AML-193 (cell line): ENCODE data around the gene ELMOD2.
"Not testable (repeated sequence)": the region's sequence is repeated elsewhere in the genome, so short reads cannot be mapped to it uniquely, and the experiment has no call there.

Experiments used
- DNase-seq, 2 experiments: peaks; one replicate each; lab custom pipeline; 2025; lab: John Stamatoyannopoulos, UW

Gene ELMOD2, protein sequence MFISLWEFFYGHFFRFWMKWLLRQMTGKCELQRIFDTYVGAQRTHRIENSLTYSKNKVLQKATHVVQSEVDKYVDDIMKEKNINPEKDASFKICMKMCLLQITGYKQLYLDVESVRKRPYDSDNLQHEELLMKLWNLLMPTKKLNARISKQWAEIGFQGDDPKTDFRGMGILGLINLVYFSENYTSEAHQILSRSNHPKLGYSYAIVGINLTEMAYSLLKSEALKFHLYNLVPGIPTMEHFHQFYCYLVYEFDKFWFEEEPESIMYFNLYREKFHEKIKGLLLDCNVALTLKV

DNA sequence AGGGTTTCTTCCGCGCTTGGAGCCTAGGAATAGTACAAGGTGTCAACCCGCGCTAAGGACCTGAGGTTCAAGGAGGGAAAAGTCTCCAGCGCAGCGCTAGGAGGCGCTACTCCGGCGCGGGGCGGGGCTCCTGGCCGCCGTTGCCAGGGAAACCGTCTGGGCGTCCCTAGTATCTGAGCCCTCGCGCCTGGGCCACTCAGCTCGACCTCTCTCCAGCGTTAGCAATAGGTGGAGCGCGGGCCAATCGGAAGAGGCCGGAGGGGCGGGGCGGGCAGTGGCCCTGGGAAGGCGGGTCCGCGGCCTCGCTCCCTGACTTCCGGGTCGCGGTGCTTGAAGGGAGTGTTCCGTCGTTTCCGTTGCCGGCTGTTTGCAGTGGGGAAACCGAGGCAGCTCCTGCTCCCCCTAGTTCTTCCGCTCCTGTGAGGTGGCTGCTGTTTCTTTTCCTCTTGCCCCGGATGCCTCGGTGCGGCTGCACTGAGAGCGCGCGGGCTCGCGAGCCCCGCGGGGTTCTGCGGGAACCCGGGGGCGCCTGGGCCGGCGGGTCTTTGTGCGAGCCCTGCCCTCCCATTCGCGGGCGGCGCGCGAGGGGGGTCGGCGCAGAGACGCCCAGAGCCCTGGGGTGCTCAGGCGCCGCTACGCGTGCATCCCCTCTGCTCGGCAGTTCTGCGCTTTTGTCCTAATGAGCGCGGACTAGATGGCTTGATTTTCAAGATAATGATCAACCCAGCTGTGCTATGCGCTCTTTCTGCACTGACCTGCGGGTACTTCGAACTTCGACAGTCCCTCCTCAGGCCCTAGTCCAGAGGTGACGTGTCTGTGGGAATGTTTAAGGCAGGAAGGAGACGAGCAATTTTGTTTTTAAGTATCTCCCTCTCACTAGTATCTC lies at the start of gene ELMOD2:
ELMOD2 (plus strand) TSS at position 312 of the 886 bp plus-strand sequence. CDS start 1,261 bp downstream, outside the sequence.
- DNase-seq: peak; percentile 95 to 96

DNA sequence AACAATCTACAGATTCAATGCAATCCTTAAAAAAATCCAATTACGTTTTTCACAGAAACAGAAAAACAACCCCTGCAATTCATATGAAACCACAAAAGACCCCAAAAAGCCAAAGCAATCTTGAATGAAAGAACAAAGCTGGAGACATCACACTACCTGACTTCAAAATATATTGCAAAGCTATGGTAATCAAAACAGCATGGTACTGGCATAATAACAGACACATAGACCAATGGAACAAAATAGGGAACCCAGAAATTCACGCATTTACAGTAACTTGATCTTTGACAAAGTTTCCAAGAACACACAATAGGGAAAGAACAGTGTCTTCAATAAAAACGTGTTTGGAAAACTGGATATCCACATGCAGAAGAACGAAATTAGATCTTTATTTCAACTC lies 40.5 kb upstream of the ELMOD2 start:
- DNase-seq: no peak

DNA sequence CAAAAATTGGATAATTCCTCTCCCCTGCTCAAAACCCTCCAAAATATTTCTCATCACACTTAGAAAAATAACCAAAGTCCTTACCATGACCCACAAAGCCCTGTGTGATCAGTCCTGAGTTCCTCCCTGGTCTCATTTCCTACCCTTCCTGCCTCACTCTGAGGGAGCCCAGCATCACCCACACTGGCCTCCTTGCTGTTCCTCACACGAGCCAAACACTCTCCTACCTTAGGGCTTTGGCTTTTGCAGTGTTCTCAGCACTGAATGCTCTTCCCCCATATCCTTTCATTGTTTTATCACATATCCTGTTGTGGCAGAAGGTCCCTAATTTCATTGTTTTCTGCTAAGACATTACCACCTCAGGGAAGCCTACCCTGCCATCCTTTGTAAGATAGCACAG lies 38.0 kb upstream of the ELMOD2 start:
- DNase-seq: no peak

DNA sequence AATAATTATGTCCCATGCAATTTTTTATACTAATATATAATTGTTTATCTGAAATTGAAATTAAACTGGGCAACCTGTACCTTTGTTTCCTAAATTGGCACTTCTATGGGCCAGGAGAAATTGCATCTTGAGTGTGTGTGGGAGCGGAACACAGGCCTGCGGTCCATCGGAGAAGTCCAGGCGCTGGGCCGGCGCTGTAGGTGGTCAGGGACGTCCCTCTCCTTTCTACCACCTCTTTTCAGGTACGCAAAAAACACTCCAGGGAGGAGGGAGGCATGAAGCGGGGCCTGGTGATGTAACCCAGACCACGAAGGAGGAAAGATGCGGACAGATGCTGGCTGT lies 26.6 kb upstream of the ELMOD2 start:
- DNase-seq: no peak

DNA sequence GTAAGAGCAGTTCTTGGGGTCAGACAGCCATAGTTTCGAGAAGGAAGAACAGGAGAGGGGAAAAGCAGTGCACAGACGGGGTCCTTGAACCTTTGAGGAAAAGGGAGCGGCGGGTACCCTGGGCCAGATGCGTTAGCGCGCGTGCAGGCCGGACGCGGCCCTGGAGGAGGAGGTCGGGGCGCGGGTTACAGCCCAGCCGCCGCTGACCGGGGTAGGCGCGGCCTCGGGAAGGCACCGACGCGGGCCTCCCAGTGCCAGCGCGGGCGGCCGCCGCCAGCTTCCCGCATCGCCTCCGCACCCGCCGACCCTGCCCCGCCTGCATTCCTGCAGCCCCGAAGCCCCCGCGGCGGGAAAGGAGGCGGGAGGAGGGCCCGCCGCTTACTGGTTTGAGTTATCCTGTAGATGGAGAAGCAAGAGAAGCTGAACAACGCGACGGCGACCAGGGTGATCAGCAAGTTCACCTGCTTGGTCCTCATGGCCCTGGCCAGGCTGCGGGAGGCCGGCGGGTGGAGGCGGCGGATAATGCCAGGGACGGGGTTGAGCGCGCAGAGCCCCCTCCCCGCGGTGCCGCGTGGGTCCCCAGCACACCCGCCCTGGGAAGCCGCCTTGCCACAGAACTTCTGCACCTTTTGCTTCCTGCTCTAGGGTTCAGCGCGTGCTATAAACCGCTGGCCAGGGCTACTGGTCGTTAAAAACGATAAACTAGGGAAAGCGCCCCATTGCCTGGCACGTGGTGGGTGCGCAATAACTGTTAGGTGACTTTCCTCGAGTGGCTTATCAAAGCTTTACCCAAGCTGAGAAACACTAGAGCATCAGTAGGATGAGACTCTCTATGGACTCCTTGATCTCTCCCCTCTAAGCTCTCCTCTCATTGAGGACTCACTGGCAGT lies 26.0 kb upstream of the ELMOD2 start, which contains the start of gene MGAT4D:
MGAT4D (minus strand) TSS at position 547 of the 890 bp plus-strand sequence; CDS start at position 476, 71 bp downstream.
- DNase-seq: no peak

DNA sequence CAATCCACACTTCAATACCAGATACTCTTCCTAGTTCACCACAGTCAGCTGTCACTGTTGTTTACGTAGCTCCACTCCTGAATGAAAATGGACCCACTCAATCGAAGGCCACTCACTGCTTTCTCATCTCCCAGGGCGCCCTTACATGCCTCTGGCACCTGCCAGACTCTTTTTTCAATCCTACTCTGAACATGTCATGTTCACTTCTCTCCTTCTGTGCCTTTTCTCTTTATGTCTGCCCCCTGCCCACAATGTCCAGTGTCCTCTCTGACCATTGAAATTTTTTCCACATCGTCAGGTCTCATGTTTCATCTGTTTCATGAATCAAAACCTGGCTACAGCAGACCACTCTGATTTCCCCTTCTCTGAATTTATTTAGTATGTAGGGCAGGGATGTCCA lies 24.6 kb upstream of the ELMOD2 start:
- no peak for DNase-seq

DNA sequence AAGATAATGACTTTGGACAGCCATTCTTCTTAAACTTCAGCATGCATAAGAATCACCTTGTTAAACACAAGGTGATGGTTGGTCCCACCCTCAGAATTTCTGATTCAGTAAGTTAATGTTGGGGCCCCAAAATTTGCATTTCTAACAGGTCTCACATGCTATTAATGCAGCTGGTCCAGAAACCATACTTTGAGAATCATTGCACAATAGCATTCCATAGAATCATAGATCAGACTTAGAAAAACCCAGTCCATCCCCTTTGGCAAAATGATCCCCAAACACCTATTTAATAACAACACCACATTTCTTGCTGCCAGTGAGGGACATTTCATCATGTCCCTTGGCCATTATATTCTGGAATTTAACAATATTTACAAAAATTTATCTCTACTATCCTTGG lies 19.7 kb upstream of the ELMOD2 start:
- no peak for DNase-seq

DNA sequence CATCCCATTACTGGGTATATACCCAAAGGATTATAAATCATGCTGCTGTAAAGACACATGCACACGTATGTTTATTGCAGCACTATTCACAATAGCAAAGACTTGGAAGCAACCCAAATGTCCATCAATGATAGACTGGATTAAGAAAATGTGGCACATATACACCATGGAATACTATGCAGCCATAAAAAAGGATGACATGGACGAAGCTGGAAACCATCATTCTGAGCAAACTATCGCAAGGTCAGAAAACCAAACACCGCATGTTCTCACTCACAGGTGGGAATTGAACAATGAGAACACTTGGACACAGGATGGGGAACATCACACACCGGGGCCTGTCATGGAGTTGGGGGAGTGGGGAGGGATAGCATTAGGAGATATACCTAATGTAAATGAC lies 10.2 kb upstream of the ELMOD2 start:
- not testable (repeated sequence) for DNase-seq

DNA sequence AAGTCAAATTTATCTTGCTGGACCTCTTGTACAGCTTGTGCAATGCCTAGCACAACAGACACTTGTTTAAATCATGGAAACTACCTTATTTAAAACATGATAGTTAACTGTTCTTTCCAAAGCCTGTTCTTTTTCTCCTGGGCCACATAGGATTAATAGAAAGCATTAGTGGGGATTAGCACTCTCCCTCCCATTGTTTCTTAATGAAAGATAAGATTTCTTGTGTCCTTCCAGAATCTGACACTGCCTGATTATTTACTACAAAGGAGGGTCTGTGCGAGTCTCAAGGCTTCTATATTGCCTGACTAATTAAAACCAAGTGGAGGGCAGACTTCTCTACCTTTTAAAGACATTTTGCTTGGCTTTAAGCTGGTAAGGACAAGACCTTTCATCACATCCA lies 8.5 kb upstream of the ELMOD2 start:
- DNase-seq: no peak

DNA sequence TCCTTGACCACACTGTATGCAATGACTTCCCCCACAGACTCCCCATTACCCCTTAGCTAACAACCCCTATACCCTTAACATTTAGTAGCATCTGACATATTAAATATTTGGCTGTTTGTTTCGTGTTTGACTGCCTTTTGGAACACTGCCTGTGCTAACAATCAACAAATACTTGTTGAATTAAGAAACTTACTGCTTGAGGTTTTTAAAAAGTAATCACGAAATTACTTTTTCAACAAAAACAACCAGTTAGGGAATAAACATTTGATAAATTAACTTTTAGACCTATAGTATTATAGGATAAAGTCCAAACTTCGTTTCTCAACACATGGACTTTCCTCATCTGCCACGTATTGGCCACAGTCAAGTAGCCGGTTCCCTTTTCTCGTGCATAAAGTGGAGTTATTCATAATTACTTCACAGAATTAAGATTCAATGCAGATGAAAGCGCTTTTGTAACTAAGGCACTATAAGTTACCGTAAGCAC lies 555 bp upstream of the ELMOD2 start:
- DNase-seq: no peak

DNA sequence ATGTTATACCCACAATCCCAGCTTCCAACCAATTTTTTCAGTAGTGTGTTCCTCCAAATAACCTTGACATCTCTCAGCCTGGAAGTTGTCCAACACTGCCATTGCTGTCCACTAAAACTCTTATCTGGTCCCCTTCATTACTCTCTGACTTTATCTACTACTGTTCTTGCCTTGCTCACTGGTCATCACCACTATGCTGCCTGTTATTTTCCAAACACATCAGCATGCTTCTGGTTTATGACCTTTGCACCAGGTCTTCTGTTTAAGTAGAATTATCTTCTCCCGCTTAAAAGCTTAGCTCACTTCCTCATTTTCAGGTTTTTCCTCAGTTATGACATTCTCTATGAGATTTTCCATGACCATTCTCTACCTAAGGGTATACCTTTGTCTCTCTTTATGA lies 5.5 kb downstream of the ELMOD2 start:
- DNase-seq: no peak

DNA sequence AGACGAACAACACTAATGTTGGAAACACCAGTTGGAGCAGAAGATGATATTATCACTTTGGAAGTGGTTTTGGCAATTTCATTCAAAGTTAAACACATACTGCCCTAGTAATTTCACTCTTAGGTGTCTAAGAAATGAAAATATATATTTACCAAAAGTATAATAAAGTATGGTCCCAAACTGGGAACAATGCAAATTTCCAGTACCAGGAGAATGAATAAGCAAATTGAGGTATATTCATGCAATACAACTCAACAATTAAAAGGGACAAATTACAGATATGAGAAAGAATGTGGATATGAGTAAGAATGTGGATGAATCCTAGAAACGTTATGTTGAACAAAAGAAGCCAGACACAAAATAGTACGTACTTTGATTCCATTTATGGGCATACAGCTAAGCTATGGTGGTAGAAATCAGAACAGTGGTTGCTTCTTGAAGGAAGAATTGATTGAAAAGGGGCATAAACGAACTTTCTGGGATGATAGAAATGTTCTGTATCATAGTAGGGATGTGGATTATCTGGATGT lies 10.0 kb downstream of the ELMOD2 start:
- DNase-seq: no peak

DNA sequence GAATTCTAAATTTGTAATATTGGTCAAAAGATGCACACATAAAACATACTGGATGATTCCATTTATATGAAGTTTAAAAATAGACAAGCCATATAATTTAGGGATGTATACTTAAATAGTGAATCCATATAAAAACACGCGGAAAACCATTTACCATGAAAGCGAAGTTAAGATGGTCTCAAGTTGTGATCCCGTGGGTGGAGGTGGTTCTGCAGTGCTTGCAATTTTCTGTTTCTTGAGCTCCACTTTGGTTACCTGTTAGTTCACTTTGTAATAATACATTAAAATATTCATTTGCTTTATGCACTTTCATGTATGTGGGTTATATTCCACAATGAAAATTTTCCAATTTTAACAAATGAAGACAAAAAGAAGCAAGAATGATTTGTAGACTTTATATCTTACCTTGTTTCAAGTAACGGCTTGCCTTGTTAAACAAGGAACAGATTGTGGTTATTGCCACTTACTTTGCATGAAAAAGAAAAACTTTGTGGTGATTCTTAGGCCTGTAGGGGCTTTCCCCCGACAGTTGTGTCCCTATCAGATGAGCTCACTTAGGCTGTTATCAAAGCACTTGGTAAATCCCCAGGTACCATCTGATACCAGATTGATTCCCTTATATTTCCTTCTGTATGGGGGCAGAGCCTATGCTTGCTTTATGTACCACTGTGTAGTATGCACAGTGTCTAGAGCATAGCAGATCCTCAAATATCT lies 32.6 kb downstream of the ELMOD2 start:
- DNase-seq: no peak

DNA sequence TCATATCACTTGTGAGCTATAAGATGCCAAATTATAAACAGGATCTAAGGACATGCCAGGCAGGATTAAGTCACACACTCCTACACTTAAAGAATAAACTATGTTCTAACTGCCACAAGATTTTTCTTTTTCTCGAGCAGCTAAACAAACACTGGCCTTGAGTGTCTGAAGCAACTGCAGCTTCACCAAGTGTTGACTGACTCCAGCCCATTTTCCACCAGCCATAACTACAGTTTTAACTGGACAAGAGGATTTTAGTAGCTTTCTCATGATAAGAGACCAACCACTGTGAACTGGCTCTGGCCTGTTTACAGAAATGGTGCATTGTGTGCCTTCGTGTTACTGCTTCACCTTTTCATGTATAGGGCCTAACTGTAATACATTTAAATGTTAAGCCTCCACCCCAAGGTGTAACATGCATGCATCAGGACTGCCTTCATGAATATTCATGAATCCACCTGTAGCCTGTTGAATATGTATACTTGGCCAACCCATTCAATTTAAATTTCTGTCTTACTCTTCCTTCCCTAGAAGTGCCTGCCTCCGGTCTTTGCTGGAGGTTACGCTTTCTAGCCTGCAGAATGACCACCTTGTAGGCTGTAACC lies 34.0 kb downstream of the ELMOD2 start:
- no peak for DNase-seq

DNA sequence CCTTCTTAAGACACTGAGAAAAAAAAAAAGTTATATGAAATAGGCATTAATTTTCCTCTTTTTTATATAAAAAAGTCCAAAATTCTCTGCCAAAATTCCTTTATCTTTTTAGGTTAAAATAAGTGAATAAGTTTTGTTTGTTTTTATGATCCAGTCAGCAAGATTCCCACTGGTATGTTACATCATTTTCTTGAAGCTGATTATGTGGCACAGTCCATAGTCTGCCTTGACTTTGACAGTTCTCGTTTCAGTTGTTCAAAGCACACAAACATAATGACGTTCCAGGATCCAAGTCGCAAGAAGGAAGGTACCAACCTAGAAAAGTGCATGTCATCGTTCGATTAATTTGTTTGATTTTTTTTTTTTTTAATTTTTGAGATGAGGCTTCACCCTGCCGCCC lies 35.7 kb downstream of the ELMOD2 start:
- DNase-seq: no peak

DNA sequence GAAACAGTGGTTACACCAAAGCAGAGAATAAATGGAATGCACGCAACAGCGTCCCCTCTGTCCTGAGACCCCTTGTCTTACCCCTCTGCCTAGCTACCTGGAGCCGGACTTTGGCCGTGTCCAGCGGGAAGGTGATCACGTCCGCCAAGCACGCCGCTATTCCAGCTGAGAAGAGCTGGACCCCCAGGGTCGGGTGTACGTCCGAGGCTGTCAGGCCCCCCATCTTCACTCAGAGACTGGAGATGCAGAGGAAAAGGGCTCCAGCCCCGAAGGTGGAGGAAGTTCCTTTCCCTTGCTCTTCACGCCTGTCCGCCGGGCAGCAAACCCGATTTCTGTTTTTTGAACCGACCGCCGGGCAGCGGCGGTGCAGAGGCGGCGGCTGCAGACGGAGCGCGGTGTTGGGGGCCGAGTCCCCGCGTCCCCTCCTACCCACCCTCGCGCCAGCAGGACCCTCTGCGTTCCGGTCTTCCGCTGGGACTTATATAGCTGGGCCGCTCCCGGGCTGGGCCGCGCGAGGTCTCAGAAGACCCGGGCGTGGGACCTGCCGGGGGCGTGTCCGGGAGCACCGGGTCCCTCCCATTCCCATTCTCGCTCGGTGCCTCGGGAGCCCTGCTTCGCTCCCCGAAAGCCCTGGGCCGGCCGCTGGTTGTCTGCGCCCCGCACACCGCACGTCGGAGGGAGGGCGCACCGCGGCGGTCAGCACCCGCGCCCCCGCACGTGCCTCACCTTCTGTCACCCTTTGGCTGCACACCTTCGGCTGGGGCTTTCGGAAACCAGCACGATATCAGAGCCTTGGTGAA lies 44.7 kb downstream of the ELMOD2 start, which contains the start of gene UCP1:
UCP1 (minus strand) TSS at position 455 of the 800 bp plus-strand sequence; CDS start at position 223, 232 bp downstream.
- DNase-seq: no peak

DNA sequence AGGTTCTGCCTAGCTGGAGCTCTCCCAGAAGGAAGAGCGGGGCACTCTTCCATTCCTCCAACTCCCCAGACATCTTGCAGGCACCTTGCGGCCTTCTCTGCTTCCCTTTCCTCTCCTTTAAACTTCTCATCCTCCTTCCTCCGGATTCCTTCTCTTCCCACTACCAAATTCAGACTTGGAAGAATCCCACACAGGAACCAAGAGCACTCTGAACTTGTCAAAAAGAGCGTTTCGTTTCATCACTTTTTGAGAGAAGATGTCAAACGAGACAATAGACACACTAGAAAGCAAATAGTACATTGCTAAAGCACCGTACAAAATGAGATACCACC lies 45.3 kb downstream of the ELMOD2 start:
- DNase-seq: no peak

DNA sequence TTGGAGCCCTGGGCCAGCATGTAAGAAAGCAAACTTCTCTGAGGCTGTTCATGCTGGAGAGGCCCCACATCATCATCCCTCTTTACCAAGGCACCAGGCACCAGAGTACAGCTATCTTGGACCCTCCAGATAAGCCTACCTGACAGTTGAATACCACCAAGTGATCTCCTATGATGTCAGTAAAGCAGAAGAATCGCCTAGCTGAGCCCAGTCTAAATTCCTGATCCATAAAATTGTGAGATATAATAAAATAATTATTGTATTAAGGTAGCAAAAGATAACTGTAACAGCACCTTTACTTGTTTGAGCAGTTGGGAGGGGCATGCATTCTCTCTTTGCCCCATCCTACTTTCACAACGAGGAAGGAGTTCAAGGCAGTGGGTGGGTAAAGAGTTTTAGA lies 47.7 kb downstream of the ELMOD2 start:
- no peak for DNase-seq

DNA sequence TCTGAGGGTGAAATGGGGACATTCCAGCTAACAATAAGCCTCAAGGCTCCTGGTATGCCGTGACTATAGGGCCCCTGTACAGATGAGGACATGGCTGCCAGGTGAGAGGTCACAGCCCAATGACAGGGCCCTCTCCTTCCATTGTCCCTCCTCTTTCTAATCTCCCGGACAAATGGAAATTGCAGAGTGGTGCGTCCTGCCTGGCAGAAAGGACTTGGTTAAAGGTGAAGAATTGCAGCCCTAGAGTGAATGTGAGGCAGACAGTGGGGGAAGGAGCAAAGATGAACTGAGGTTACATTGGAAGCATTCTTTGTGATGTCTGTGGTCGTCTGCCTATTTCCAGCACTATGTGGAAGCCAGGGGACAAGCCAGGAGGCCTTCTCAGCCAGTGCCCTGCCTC lies 51.5 kb downstream of the ELMOD2 start:
- DNase-seq: no peak

DNA sequence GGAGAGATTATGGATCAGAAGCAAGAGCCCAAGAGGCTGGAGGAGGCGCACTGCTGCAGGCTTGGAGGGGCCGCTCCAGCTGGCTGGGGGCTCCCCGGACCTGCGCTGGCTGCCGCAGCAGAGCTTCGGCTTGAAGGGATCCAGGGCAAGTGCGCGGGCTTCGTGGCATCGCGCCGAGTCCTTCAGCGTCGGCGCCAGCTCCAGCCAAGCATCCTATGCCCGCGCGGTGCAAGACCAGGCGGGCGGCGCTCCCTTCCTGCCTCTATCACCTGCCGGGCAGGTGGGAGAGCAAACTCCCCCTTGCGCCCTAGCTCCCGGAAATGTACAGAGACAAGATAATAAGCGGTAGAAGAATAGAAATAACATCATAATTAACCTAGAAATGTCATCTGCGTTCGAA lies 55.3 kb downstream of the ELMOD2 start:
- no peak for DNase-seq
